HEK293T (cell line): Measurements from ENCODE around the gene ZNF543.

Experiments
- FOXK2 ChIP-seq: fragments of 450-650 bp; IDR thresholded peaks from 2 replicates; pipeline ENCODE4 v1.6.1; 2016; ENCODE audit warnings: mild to moderate bottlenecking
- FOXM1 ChIP-seq: fragments of 450-650 bp; IDR thresholded peaks from 2 replicates; pipeline ENCODE4 v1.6.1; 2017; ENCODE audit warnings: mild to moderate bottlenecking, borderline replicate concordance
- SUZ12 ChIP-seq: fragments of 450-650 bp; IDR thresholded peaks from 2 replicates; pipeline ENCODE4 v1.6.1; 2016; ENCODE audit warnings: mild to moderate bottlenecking

GRCh38 chr19:57292547-57292946 lies 27.7 kb upstream of the ZNF543 start:
- TF ChIP-seq SUZ12 (no peak), FOXM1 (no peak), FOXK2 (no peak)
